ENCODE results near the gene B3GNT3.
A peak's percentile ranks its signal among the peaks of the same experiment; 100 is the strongest.

B3GNT3 gene

DNA sequence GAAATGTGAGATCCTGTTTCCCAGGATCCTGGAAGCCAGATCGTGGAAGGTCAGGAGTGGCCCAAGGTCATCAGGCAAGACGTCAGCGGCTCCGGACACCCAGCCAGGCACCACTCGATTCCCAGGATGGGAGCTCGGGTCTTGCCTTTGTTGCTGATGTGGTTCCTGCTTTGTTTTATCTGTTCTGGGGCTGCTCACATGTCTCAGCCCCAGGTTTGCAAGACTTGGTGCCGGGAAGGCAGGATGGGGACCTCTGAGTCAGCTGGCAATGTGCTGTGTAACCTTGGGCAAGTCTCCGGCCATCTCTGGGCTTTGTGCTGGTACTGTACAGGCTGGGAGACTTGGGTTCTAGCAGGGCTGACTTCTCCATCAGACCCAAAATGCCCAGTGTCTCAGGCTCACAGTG, 45.0 kb upstream of the B3GNT3 start:
- Histone ChIP-seq H3K27ac (ENCODE audit: low read length) (peak overlapping the region; percentile 93), H3K4me2 (ENCODE audit: low read length) (peak overlapping the region; percentile 85), H3K9ac (ENCODE audit: low read length) (peak overlapping the region; percentile 83), H3K79me2 (ENCODE audit: low read length) (peaks cover 30% of the 10 kb centered on the region), H3K27me3 (ENCODE audit: low read depth, low read length) (no peaks in the 10 kb centered on the region), H3K4me1 (ENCODE audit: low read length) (peaks cover 68% of the 10 kb centered on the region), H3K9me3 (ENCODE audit: insufficient read depth, low read length) (no peaks in the 10 kb centered on the region), H3K36me3 (replicated peaks; ENCODE audit: low read depth, low read length) (peaks cover 6% of the 10 kb centered on the region), H3K4me3 (ENCODE audit: low read length) (peak overlapping the region; percentile 76), H4K20me1 (ENCODE audit: insufficient read depth, low read length) (no peaks in the 10 kb centered on the region), H2AFZ (ENCODE audit: low read depth, low read length) (no peak overlapping the region)
- TF ChIP-seq EZH2phosphoT487 (IDR thresholded peaks at IDR 0.05; ENCODE audit: low read depth), result no peak

DNA sequence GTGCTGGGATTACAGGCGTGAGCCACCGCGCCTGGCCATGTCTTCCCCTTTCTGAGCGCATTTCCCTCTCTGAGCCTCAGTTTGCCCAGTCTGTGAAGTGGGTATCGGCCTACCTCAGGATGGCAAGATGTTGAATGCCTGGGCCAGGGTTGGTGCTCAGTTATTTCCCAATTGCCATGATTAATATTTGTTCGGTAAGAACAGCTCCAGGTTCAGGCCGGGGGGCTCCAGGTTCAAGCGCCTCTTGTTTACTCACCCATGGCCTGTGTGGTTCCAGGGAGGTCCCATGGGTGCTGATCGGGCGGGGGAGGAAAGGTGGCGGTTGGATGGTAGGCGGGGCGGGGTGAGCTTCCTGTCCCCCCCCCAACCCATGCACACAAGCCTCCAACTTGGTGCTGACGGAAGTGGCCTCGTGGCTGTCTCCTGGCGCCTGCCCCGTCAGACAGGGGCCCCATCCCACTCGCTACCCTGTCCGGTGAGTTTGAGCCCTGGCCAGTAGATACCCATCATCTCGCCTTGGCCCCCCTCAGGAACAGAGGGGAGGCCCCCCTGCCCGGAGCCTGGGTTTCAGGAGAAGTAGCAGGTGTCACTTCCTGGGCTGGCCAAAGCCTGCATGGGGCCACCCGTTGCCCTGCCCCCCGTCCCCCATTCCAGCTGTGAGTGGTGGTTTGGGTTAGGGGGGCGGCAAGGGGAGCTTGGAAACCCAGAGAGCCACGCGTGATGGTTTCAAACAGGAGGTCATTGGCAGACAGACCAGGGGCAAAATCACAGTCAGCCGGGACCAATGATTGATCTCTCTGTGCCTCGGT, 43.6 kb upstream of the B3GNT3 start, which contains the start of gene FCHO1:
TSS of gene FCHO1 (plus strand) at position 375 of the 809 bp plus-strand sequence. CDS start 3,688 bp downstream, outside the sequence.
- Histone ChIP-seq H3K27ac (ENCODE audit: low read length) (peak within 1 kb of the TSS; percentile 93), H3K4me2 (ENCODE audit: low read length) (peak within 1 kb of the TSS; percentile 85), H3K4me3 (ENCODE audit: low read length) (peak within 1 kb of the TSS; percentile 76), H3K4me1 (ENCODE audit: low read length) (peaks cover 82% of the 10 kb centered on the region), H3K79me2 (ENCODE audit: low read length) (peaks cover 35% of the 10 kb centered on the region), H3K27me3 (ENCODE audit: low read depth, low read length) (no peaks in the 10 kb centered on the region), H4K20me1 (ENCODE audit: insufficient read depth, low read length) (no peaks in the 10 kb centered on the region), H3K36me3 (replicated peaks; ENCODE audit: low read depth, low read length) (peaks cover 6% of the 10 kb centered on the region), H3K9ac (ENCODE audit: low read length) (peak within 1 kb of the TSS; percentile 83), H2AFZ (ENCODE audit: low read depth, low read length) (no peak within 1 kb of the TSS), H3K9me3 (ENCODE audit: insufficient read depth, low read length) (no peaks in the 10 kb centered on the region)
- TF ChIP-seq, protein P1, sequence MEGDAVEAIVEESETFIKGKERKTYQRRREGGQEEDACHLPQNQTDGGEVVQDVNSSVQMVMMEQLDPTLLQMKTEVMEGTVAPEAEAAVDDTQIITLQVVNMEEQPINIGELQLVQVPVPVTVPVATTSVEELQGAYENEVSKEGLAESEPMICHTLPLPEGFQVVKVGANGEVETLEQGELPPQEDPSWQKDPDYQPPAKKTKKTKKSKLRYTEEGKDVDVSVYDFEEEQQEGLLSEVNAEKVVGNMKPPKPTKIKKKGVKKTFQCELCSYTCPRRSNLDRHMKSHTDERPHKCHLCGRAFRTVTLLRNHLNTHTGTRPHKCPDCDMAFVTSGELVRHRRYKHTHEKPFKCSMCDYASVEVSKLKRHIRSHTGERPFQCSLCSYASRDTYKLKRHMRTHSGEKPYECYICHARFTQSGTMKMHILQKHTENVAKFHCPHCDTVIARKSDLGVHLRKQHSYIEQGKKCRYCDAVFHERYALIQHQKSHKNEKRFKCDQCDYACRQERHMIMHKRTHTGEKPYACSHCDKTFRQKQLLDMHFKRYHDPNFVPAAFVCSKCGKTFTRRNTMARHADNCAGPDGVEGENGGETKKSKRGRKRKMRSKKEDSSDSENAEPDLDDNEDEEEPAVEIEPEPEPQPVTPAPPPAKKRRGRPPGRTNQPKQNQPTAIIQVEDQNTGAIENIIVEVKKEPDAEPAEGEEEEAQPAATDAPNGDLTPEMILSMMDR (IDR thresholded peaks at IDR 0.05; ENCODE audit: low read depth, low read length), result no peak
- TF ChIP-seq EZH2phosphoT487 (IDR thresholded peaks at IDR 0.05; ENCODE audit: low read depth), result no peak

DNA sequence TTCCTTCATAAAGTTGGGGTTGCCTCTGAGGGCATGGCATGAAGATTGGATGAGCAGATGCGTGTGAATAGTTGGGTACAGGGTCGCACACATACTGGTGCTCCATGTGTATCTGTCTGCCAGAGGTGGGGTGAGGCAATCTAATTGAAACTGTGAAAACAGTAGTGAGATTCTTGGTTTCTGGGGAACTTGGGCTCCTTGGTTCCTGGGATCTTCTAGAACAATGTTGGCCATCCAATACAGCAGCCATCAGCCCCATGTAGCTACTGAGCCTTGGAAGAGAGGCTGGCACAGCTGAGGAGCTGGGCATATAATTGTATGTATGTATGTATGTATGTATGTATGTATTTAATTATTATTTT, 43.0 kb upstream of the B3GNT3 start:
- Histone ChIP-seq H3K9ac (ENCODE audit: low read length) (peak overlapping the region; percentile 83), H3K27ac (ENCODE audit: low read length) (peak overlapping the region; percentile 93), H3K4me2 (ENCODE audit: low read length) (peak overlapping the region; percentile 85), H3K4me1 (ENCODE audit: low read length) (peaks cover 87% of the 10 kb centered on the region), H2AFZ (ENCODE audit: low read depth, low read length) (no peak overlapping the region), H3K36me3 (replicated peaks; ENCODE audit: low read depth, low read length) (peaks cover 10% of the 10 kb centered on the region), H3K9me3 (ENCODE audit: insufficient read depth, low read length) (no peaks in the 10 kb centered on the region), H3K4me3 (ENCODE audit: low read length) (peak overlapping the region; percentile 76), H4K20me1 (ENCODE audit: insufficient read depth, low read length) (no peaks in the 10 kb centered on the region), H3K27me3 (ENCODE audit: low read depth, low read length) (no peaks in the 10 kb centered on the region), H3K79me2 (ENCODE audit: low read length) (peaks cover 35% of the 10 kb centered on the region)
- no peak for TF ChIP-seq EZH2phosphoT487 (IDR thresholded peaks at IDR 0.05; ENCODE audit: low read depth)
- TF ChIP-seq, protein P1 (IDR thresholded peaks at IDR 0.05; ENCODE audit: low read depth, low read length), result no peak

DNA sequence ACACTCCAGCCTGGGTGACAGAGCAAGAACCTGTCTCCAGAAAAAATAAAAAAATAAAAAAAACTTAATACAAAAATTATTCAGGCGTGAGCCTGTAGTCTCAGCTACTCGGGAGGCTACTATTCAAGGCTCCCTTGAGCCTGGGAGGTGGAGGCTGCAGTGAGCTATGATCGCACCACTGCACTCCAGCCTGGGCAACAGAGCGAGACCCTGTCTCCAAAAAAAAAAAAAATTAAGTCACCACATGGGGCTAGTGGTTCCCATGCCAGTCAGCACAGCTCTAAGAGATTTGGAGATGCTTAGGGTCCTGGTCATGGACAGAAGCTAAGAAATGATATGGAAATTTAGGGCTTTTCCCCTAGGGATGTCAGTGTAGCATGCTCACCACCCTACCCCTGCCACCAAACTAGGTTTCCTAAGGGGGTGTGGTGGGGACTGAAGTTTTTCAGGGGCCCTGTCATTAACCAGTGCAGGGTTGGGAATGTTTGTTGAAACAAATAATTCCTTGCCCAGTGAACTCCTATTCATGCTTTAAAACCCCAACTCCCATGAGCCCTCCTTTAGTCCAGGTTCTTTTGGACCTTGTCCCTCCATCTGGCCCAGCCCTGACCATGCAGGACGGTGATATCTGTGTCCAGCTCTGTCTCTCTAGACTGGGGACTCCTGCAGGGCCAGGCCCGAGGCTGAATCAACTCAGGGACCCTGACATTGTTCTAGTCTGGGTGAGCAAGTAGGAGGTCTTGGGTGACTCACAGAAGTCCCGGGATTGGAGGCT, 41.9 kb upstream of the B3GNT3 start:
- peaks cover 82% of the 10 kb centered on the region for H3K4me1 ChIP-seq (ENCODE audit: low read length)
- TF ChIP-seq, protein P1 (IDR thresholded peaks at IDR 0.05; ENCODE audit: low read depth, low read length), result no peak
- no peak for TF ChIP-seq EZH2phosphoT487 (IDR thresholded peaks at IDR 0.05; ENCODE audit: low read depth)
- no peak overlapping the region for H3K9ac ChIP-seq (ENCODE audit: low read length)
- no peaks in the 10 kb centered on the region for H4K20me1 ChIP-seq (ENCODE audit: insufficient read depth, low read length)
- H2AFZ ChIP-seq (ENCODE audit: low read depth, low read length), result no peak overlapping the region
- no peak overlapping the region for H3K4me3 ChIP-seq (ENCODE audit: low read length)
- H3K4me2 ChIP-seq (ENCODE audit: low read length), result peak overlapping the region; percentile 0; the same call in 1 of the 2 replicates
- no peaks in the 10 kb centered on the region for H3K27me3 ChIP-seq (ENCODE audit: low read depth, low read length)
- H3K9me3 ChIP-seq (ENCODE audit: insufficient read depth, low read length), result no peaks in the 10 kb centered on the region
- H3K36me3 ChIP-seq (replicated peaks; ENCODE audit: low read depth, low read length), result peaks cover 15% of the 10 kb centered on the region
- peak overlapping the region; percentile 93 for H3K27ac ChIP-seq (ENCODE audit: low read length)
- peaks cover 32% of the 10 kb centered on the region for H3K79me2 ChIP-seq (ENCODE audit: low read length)

Measured in OCI-LY3 (cell line).